Fibroblast of gingiva (primary cell): ENCODE data around the gene AOPEP.

ENCODE experiments used
- DNase-seq: peaks from one replicate; pipeline ENCODE4 v3.0.0-alpha.2; 2011; ENCODE audit warnings: low read depth

AOPEP gene

DNA sequence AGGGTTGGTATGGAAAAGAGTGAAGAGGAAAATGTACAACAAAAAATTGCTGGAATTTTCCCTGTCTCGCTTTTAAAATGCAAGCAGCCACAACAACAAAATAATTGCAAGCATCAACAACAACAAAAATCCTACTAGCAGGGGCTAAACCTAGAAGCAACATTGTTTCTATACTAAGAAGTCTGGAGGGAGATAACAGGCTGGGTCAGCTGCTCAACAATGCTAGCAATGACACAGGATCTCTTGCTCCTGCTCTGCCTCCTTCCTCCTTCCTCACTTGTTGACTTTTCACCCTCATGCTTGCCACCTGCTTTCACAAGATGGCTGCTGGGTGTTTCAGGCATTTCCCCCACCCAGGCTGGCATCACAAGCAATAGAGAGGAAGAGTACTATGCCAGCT lies 7.6 kb upstream of the AOPEP start:
- no peak for DNase-seq

DNA sequence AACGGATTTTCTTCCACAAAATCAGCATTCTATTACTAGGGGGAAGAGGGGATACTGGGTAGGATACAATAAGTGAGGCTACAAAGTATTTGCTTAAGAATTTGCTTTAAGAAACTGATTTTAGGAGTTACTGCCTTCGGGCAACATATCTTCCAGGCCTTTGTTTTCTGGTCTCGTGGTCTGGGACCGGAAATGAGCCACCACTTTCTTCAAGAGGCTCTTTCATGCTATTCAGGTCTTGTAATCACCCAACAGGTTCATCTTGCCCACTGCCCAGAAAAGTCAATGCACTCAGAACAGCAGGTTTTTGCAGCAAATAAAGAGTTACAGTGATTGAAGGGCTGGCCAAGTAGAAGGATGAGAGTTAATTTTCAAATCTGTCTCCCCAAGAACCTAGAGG lies 6.6 kb upstream of the AOPEP start:
- no peak for DNase-seq

DNA sequence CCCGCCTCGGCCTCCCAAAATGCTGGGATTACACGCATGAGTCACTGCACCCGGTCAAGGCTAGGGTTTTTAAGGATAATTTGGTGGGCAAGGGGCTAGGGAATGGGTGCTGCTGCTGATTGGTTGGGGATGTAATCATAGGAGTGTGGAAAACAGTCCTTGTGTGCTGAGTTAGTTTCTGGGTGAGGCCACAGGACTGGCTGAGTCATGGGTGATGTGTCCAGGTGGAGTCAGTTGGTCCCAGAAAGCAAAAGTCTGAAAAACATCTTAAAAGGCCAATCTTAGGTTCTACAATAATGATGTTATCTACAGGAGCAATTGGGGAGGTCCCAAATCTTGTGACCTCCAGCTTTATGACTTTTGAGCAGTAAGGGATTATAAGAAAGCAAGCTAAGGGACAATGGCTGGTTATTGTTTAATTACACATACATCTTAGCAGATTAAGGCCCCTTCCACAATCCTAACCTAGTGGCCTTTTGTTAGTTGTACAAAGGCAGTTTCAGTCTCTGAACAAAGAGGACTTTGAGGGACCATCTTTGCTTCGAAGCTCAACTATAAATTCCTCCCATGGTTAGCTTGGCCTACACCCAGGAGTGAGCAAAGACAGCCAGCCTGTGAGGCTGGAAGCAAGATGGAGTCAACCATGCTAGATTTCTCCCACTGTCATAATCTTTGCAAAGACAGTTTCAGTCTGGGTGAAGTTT lies 5.5 kb upstream of the AOPEP start:
- no peak for DNase-seq

DNA sequence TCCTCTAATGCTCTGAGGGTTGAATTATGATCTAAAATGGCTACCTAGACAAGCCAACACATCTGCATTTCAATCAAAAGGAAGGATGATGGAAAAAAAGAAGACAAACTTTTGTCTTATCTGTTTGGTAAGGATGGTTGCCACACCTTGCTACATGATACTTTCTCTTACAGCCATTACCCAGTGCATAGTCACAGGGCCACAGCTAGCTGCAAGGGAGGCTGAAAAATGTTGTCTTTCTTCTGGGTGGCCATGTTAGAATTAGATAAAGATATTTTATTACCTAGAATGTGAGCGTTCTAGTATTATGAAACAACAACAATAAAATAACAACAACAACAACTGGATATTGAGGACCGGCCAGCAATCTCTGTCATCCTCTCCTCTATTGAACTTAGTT lies 4.7 kb upstream of the AOPEP start:
- DNase-seq = no peak

DNA sequence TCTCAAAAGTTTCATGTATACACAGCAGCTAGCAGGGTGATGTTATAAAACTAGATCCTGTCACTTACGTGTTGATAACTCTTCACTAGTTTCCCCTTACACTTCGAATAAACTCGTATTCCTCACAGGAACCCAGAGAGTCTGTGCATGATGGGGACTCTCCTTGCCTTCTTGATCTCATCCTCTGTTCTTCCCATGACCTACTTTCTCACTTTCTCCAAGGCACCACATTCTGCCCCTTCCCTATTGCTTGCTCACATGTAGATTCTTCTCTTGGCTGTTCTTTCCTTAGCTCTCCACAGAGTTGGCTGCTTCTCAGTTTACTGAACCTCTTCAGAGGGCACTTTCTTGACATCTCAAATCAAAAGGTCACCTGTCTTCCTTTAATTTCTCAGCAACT lies 1.2 kb upstream of the AOPEP start:
- DNase-seq = no peak

DNA sequence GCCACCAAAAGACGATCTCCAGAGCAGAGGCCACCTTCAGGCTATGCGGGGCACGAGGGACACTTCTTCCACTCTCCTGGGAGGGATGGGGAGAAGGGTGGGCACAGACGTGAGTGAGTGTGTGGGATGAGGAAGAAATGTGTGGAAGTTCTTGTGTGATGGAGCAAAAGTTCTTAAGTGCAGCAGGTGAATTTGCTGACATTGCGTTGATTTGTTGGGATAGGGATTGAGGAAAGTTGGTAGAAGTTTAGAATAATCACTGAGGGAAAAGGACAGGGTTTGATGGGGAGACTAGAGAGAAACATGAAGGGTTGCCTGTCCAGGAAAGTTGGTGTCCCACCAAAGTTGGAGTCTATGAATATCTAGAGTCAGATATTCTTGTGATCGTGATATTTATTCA lies 2.2 kb downstream of the AOPEP start:
- no peak for DNase-seq

DNA sequence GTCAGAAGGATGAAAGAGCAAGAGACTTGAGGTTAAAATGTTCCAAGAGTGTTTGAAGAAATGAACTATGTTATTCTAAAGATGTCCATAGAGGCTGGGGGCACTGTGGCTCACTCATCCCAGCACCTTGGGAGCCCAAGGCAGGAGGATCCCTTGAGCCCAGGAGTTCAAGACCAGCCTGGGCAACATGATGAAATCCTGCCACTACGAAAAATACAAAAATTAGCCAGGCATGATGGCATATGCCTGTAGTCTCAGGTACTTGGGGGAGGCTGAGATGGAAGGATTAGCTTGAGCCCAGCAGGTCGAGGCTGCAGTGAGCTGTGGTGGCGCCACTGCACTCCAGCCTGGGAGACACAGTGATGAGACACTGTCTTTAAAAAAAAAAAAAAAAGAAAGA lies 2.7 kb downstream of the AOPEP start:
- DNase-seq = no peak

DNA sequence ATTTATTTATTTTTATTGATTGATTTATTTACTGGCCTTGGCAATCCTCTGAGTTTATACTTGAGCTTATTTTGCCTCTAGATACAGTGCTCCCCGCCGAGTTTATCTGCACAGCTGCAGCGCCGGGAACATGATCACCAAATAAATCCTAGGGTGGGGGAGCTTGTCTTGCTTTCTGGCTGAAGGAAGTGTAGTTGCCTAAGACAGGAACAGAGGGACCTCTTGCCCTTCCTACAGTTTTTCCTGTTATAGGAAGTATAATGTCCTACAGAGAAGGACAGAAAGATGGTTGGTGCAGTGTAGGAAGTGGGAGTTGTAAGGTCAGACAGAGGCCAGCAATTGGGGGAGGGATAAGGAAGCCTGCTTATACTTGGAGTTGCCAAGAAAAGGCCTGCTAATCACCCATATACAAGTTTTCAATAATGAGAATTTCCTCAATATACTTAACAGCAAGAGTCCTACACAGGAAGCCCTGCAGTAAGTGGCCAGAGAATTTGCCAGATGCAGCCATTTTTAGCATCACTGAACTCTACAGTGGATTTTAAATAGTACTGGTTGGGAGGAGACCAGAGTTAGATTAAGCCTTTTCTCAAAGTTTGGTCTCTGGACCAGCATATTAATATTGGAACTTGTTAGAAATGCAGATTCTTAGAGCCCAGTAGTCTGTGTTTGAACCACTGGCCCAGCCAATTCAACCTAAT lies 7.7 kb downstream of the AOPEP start:
- no peak for DNase-seq

DNA sequence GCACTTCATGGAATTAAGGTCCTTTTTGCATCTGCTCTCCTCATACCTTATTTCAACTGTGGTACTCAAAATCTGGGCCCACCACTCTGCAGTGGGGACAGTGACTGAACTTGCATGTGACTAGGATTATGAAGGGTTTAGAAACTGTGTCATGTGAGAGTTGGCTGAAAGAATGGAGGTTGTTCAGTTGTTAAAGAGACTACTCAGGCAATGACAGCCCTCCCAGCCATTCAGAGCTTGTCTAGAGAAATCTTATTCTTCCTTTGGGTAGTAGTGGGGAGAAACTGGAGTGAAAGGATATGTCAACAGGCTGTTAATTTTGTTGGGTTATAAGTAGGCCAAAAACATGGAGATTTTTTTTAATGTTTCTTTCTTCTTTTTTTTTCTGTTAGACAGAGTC lies 10.3 kb downstream of the AOPEP start:
- no peak for DNase-seq

DNA sequence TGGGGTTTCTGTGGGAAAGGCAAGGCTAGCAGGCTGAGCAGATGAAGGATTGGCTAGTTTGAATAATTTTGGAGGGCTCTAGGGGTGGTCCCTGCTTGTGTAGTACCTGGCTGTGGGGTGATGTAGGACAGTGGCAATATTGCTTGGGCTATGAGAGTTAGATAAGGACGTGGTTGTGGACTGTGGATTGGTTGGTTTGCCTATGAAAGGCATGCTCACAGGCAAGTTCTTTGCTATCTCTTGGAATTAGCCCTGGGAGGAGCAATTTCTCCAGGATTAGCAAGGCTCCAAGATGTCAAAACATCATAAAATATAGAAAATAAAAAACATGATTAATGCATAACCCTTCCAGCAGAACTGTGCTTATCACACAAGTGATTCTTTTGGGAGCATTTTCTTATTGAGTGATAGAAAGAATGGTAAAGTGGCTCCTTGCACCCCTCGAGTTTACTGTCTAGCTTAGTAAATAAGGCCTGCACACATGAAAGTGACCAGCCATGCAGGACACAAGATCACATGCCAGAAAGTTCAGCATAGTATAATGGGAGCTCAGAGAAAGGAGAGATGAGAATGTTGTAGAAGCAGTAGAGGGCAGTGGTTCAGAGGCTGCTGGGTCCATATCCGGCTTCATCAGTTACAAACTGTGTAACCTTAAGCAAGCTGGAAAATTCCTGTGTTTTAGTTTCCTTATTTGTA lies 13.8 kb downstream of the AOPEP start:
- no peak for DNase-seq

DNA sequence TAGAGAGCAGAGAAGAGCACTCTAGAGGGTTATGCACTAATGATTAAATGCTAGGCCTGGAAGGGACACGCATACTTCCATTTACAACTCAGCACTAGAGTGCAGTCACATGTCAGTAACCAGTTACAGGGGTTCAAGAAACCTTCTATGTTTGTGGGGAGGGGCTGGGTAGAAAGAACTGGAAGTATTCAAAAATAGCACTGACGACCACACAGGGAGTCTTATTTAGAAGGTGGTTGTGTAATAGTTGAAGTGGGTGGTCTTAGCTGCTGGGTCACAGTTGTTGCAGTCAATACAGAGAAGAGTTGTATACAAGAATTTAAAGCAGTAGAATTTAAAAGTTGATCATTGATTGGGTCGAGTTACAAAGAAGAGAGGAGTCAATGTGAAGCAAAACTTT lies 15.4 kb downstream of the AOPEP start:
- no peak for DNase-seq

DNA sequence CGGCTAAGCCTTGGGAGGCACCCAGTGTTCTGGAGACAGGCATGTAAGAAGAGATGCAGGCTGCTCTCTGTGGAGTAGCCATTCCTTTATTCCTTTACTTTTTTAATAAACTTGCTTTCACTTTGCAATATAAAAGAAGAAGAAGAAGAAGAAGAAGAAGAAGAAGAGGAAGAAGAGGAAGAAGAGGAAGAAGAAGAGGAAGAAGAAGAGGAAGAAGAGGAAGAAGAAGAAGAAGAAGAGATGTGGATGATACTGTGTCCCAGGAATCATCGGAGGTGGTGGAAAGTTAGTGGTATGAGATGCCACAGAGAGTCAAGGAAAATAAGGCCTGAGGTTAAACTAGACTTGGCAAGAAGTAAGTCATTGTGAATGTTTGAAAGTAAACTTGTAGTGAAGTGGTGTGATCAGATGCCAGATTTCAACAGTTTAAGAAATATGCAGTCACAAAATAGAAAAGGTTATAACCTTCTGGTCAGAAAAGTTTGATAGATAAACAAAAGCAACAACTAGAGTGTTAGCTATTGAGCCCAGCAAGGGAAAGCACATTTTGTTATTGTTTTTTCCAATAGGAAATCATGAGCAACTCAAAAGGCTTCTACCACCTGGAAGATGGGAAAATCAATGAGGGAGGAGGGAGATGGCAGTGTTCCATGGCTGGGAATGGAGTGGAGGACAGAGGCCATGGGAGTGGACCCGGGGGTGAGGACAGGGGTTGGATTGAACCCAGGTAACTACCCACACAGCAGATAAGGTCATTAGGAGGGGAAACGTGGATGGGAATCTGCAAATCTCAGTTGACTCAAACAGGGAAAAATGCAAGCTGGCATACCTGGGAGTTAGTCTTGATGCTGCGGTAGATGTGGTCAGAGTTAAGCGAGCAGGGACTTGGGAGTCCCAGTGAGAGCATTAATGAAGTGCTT lies 16.8 kb downstream of the AOPEP start:
- peak; percentile 34 for DNase-seq

DNA sequence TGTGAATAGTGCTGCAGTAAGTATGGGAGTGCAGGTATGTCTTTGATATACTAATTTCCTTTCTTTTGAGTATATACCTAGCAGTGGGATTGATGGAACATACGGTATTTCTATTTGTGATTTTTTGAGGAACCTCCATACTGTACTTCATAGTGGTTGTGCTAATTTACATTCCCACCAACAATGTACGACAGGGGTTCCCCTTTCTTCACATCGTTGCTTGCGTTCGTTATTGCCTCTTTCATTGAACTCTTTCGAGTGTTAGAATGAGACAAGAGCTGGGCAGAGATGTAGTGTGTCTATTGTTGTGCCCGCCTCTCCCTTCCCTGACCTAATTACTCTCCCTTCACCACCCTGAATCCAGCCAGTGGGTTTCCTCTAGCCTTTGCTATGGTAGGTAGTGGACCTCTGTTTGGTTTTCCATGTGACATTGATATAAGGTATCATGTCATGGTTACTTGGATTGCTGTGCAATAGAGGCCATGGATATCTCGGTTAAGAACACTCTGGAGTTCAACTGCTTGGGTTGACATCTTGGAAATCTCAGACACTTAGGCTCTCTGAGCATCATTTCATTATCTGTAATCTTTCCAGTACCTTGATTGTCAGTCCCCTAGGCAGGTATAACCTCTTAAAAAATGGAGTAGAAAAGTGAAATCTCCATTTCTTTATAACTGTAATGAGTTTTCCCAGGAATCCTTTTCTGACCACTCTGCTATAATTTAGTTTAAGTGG lies 19.5 kb downstream of the AOPEP start:
- DNase-seq = no peak

DNA sequence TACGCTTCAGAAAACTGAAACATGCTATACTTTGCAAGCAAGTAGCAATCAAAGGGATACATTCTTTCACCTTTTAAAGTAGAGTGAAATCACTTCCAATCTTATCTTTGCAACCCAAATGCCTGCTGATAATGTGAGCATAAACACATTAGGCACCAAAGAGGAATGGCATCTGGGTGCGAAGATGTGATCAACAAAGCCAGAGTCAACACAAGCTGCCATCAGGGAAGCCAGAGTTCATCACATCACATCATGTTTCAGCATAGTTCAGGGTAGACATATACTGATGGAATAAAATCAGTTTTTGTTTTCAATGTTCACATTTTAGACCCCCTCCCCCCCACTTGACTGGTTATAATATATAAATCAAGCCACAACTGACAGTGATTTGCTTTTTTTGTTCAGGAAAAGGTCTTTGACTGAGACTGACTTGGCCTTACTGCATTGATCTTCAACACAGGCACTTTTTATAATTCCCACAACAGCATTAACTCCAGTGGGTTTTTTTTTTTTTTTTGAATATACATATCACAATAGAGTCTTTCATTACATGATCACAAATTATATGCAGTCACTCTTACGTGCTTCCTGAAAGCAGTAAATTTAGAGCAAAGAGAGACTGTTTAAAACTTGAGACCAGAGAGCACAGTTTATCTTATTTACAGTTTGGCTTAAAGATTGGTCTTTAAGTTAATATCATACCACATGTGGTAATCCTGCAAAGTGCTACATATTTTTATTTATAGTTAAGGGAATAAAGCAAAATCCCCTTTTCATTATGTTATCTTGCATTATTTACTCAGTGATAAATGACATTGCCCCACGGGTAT lies 20.3 kb downstream of the AOPEP start:
- DNase-seq = no peak

DNA sequence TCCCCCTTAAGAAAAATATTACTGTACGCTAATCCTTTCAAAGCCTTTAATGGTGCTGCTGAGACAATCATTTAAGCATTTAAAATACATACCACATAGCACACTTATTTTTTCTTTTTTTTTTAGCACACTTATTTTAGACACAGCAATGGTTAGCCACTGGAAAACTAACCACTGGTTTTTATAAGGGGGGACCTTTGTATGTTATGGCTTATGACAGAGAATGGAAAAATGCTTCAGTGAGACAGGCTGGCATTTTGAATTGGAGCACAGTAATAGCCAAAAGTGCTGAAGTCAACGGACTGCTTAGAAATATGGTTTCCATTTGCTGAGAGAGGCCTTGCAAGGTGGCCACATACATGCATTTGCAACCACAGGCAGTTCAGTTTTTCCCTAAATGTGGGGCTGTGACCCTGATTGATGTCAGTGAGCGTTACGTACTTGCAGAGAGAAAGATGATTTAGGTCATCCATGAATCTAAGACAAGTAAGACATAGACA lies 28.5 kb downstream of the AOPEP start:
- DNase-seq = no peak

DNA sequence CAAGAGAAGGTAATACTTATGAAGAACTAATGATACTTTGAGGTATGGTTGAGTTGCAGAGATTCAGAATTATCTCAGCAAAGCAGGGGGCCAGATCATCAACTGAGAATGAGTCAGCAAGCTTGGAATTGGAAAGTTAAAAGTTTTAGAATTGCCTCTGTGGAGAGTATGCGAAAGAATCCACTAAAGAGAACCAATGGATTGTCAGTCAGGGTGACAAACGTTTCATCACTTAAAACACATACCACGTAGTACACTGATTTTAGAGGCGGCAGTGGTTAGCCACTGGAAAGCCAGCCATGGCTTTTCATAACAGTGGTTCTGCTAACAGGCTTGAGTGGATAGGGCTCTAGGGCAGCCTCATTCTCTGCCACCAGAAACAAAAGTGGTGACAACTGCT lies 30.7 kb downstream of the AOPEP start:
- DNase-seq = peak; percentile 46

DNA sequence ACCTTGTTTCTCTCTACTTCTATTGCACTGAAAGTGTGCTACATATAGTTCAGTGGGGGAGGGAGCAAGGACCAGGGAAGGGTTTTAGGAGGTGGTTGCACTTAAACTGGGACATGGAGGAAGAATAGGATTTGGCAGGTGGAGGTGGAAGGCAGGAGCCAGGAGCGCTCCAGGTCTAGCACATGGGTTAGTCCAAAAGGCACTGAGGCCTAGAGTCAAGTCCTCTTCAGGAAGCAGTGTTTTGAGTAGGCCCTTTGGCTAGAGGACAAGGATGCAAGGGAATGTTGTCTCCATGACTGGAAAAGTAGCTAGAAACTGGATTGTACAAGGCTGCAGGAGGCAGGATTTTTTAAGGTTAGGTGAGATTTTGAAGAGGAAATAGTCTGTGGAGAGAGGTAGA lies 31.5 kb downstream of the AOPEP start:
- no peak for DNase-seq

DNA sequence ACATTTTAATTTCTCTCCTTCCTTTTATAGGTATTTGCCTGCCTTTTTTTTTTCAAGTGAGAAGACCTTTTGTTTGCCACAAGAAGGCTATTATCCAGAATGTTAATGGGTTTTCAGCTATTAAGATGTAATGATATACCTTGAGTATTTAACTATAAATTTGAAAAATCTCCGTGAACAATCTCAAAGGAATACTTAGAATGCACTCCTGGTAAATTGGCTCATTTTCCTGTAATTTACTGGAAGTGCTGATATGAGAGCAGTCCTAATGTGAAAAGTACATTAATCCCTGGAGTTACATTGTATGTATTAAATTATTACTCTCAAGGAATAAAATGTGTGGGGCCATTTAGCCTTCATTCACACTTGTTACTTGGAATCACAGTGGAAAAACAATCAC lies 32.4 kb downstream of the AOPEP start:
- DNase-seq = no peak

DNA sequence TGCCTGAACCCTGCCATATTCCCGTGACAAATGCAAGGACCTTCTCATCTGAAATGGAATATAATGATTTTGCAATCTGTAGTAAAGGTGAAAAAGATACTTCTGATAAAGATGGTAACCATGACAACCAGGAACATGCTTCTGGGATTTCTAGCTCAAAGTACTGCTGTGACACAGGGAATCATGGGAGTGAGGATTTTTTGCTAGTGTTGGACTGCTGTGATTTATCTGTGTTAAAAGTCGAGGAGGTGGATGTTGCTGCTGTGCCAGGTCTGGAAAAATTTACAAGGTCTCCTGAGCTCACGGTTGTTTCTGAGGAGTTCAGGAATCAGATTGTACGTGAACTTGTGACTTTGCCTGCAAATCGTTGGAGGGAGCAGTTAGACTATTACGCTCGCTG lies 33.5 kb downstream of the AOPEP start:
- DNase-seq = no peak

DNA sequence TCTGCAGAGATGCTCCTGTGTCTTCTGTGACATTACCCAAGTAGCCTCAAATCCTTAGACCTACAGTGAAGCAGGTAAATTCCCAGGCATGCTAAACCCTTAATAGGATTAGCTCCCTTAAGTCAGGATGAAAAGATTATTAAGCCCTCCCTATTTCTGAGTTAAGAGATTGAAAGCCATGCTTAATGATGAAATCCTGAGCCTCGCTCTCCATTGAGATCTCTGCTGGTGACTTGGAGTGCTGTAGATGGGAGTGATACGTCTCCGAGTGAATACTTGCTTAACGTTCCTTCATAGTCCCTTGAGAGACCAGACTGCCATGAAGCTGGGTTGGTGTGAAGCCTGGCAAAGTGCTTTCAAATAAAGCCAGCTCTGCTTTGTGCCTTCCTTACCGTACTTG lies 34.2 kb downstream of the AOPEP start:
- DNase-seq = no peak

DNA sequence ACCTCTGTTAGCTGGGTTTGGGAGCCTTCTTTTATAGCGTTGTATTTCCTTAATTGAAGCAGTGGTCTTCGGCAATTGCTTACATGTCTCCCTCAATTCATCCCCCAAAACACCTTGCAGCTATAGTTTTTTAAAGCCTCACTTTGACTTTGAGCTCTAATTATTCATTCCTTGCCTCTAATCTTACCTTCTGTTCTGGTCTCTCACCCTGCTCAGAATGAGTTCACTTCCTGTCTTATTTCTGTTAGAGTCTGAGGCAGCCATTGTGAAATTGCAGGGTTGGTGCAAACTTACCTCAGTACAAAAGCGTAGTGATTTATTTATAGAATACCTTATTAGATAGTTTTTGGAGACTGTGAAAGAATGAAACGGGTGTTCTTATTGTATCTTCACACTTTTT lies 35.0 kb downstream of the AOPEP start:
- no peak for DNase-seq
